Keratinocyte (primary cell): Measurements from ENCODE around the gene SMIM35. TPM values are rescaled to one million over a fixed set of nuclear protein-coding genes. Genes with fewer than 3 reads are reported as not detected.

Experiments
- DNase-seq: peaks from one replicate; pipeline ENCODE4 v3.0.0-alpha.2; 2011; ENCODE audit warnings: low read depth, missing footprints, low spot score
- FAIRE-seq: peaks from 2 replicates; lab custom pipeline; 2011; peaks lifted over from hg19 to GRCh38; lab: Jason Lieb, UNC
- H2AFZ ChIP-seq: 2 replicates; pipeline ENCODE4 v1.6.0; 2012; ENCODE audit warnings: low read length, control low read depth, inconsistent platforms; ENCODE audit not compliant: control insufficient read depth
- H3K27ac ChIP-seq: 2 replicates; pipeline ENCODE4 v1.5.1; 2011; ENCODE audit warnings: low read length; ENCODE audit not compliant: control insufficient read depth, insufficient read depth
- H3K27me3 ChIP-seq: 3 replicates; pipeline ENCODE4 v1.6.0; 2011; ENCODE audit warnings: low read length; ENCODE audit not compliant: control insufficient read depth, insufficient read depth; ENCODE audit errors: extremely low read depth
- H3K36me3 ChIP-seq, 2 experiments: 2 replicates in 1 of 2; 3 replicates in 1 of 2; pipeline ENCODE4 v1.5.1; 2011; ENCODE audit warnings: low read length in 2 of 2, mild to moderate bottlenecking in 1 of 2; ENCODE audit not compliant: control insufficient read depth in 2 of 2, insufficient read depth in 2 of 2; ENCODE audit errors: extremely low read depth in 1 of 2
- H3K4me1 ChIP-seq: 3 replicates; pipeline ENCODE4 v1.5.1; 2011; ENCODE audit warnings: low read length; ENCODE audit not compliant: control insufficient read depth, insufficient read depth; ENCODE audit errors: extremely low read depth
- H3K4me2 ChIP-seq: 3 replicates; pipeline ENCODE4 v1.6.0; 2011; ENCODE audit warnings: low read depth, low read length; ENCODE audit not compliant: control insufficient read depth, insufficient read depth; ENCODE audit errors: extremely low read depth
- H3K4me3 ChIP-seq, 3 experiments: fragments of 200-600 bp in 1 of 3; sonication (generic) in 1 of 3; 2 replicates in 2 of 3; 3 replicates in 1 of 3; pipeline ENCODE4 v1.5.1; 2011 to 2016; ENCODE audit warnings: low read length in 3 of 3, mild to moderate bottlenecking in 3 of 3, control low read depth in 2 of 3, inconsistent platforms in 1 of 3, low read depth in 1 of 3, mixed read lengths in 1 of 3, mixed run types in 1 of 3, moderate library complexity in 1 of 3; ENCODE audit not compliant: control insufficient read depth in 2 of 3, insufficient read depth in 2 of 3; ENCODE audit errors: extremely low read depth in 1 of 3
- H3K79me2 ChIP-seq: 2 replicates; pipeline ENCODE4 v1.6.0; 2012; ENCODE audit warnings: low read length; ENCODE audit not compliant: control insufficient read depth, insufficient read depth
- H3K9ac ChIP-seq: 3 replicates; pipeline ENCODE4 v1.6.0; 2011; ENCODE audit warnings: low read length; ENCODE audit not compliant: control insufficient read depth, insufficient read depth; ENCODE audit errors: extremely low read depth
- H3K9me1 ChIP-seq: 3 replicates; pipeline ENCODE4 v1.6.0; 2011; ENCODE audit warnings: low read length; ENCODE audit not compliant: control insufficient read depth, insufficient read depth; ENCODE audit errors: extremely low read depth
- H3K9me3 ChIP-seq: 2 replicates; pipeline ENCODE4 v1.5.1; 2012; ENCODE audit warnings: low read depth, low read length; ENCODE audit not compliant: control insufficient read depth
- H4K20me1 ChIP-seq: 3 replicates; pipeline ENCODE4 v1.6.0; 2011; ENCODE audit warnings: low read length; ENCODE audit not compliant: control insufficient read depth, insufficient read depth; ENCODE audit errors: extremely low read depth
- CTCF ChIP-seq, 3 experiments: IDR thresholded peaks in 1 of 3; conservative IDR thresholded peaks in 1 of 3; optimal IDR thresholded peaks in 1 of 3; 2 replicates in 2 of 3; 3 replicates in 1 of 3; pipeline versions ENCODE3 to v1.5.1; 2011; ENCODE audit warnings: low read length in 3 of 3, mild to moderate bottlenecking in 3 of 3, moderate library complexity in 2 of 3, control low read depth in 1 of 3, inconsistent platforms in 1 of 3; ENCODE audit not compliant: insufficient read depth in 2 of 3; ENCODE audit errors: extremely low read depth in 1 of 3
- EZH2 ChIP-seq: IDR thresholded peaks from one replicate; pipeline ENCODE4 v1.6.1; 2012; ENCODE audit warnings: inconsistent platforms, mild to moderate bottlenecking, low read length, moderate library complexity
- dilution Hi-C: fragments of 300-500 bp; cut with MboI; formaldehyde crosslinking; loops from one replicate; pipeline ENCODE4 v1.7.0; 2020; ENCODE audit warnings: low sequenced_read_pairs; ENCODE audit not compliant: extremely low pct_ligation_motif_present
- polyA plus RNA-seq, 5 experiments: library from polyadenylated mRNA; depleted of rRNA in 3 of 5; stranded (reverse) in 3 of 5; stranded (forward) in 1 of 5; unstranded in 1 of 5; fragments of >200 nt; gene quantifications; 1 replicate in 1 of 5; 2 replicates in 3 of 5; 3 replicates in 1 of 5; pipeline versions ENCODE4 v1.2.1 to v1.2.3, GENCODE V29; 2011 to 2012; ENCODE audit warnings: missing spikeins in 2 of 5, low read depth in 1 of 5, low replicate concordance in 1 of 5

SMIM35 gene
- polyA plus RNA-seq, 1 donor (not counting 4 experiments of a cell fraction or from before 2014, with no cell fraction given): not detected

- FAIRE-seq (no peak), DNase-seq (no peak)
- H3K9me3 ChIP-seq: no peaks in the 10 kb centered on the region
- H3K27me3 ChIP-seq: peaks cover 5% of the 10 kb centered on the region
- no peak overlapping the region for H3K4me2 ChIP-seq
- H3K4me1 ChIP-seq: peaks cover 3% of the 10 kb centered on the region
- H3K9ac ChIP-seq: no peak overlapping the region
- H3K9me1 ChIP-seq: no peaks in the 10 kb centered on the region
- dilution Hi-C loops: no loop called here
- no peaks in the 10 kb centered on the region for H3K79me2 ChIP-seq
- no peak overlapping the region for H3K27ac ChIP-seq
- no peak overlapping the region for H3K4me3 ChIP-seq
- TF ChIP-seq EZH2 (no peak), CTCF (optimal IDR thresholded peaks at IDR 0.05 in 1 of 3, IDR thresholded peaks at IDR 0.05 in 1 of 3, conservative IDR thresholded peaks at IDR 0.05 in 1 of 3; ENCODE audit: extremely low read depth in 1 of 3, insufficient read depth in 2 of 3, low read length in 3 of 3) (no peak)
- H4K20me1 ChIP-seq: no peaks in the 10 kb centered on the region
- H3K36me3 ChIP-seq: no peaks in the 10 kb centered on the region
- H2AFZ ChIP-seq: no peak overlapping the region
Observed at GRCh38 chr11:118005224-118006152, 81.3 kb downstream of the SMIM35 start.

DNA sequence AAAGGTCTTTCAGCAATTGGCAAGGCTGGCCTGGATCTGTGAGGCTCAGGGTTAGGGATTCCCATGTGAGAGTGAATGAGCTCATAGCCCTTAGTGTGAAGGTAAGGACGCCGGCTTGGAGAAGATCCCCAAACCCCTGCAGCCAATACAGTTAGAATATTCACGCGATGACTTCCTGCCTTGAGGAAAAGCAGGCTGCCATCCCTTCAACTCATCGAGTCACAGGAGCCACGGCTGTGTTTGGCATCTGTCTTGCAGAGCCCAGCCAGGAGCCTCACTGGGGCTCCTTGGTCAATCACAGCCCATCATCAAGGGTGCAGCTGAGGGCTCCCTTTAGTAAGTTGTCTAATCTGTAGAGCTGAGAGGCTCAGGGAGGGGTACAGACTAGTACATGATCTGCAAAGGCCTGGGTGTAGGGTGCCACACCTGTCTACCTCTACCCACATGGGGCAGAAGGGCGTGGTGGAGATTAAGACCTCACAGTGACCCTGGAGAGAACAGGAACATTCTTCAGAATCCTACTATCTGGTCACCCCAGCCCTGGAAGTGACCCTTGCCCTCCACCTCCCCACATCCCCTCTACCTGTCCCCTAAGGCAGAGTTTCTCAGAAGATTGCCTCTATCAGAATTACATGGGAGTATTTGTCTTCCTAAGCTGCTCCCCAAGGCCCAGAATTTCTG, 82.1 kb downstream of the SMIM35 start:
- DNase-seq (no peak), FAIRE-seq (no peak)
- H3K9me3 ChIP-seq: no peaks in the 10 kb centered on the region
- no peaks in the 10 kb centered on the region for H3K27me3 ChIP-seq
- no peaks in the 10 kb centered on the region for H4K20me1 ChIP-seq
- H3K27ac ChIP-seq: no peak overlapping the region
- H2AFZ ChIP-seq: no peak overlapping the region
- no peaks in the 10 kb centered on the region for H3K9me1 ChIP-seq
- H3K4me3 ChIP-seq: no peak overlapping the region
- H3K9ac ChIP-seq: no peak overlapping the region
- dilution Hi-C loops: no loop called here
- H3K4me2 ChIP-seq: no peak overlapping the region
- peaks cover 3% of the 10 kb centered on the region for H3K4me1 ChIP-seq
- no peaks in the 10 kb centered on the region for H3K36me3 ChIP-seq
- H3K79me2 ChIP-seq: no peaks in the 10 kb centered on the region
- TF ChIP-seq EZH2: no peak
- no peak for TF ChIP-seq CTCF (optimal IDR thresholded peaks at IDR 0.05 in 1 of 3, IDR thresholded peaks at IDR 0.05 in 1 of 3, conservative IDR thresholded peaks at IDR 0.05 in 1 of 3; ENCODE audit: extremely low read depth in 1 of 3, insufficient read depth in 2 of 3, low read length in 3 of 3)
